Mammary epithelial cell (primary cell): ENCODE data around the gene BLTP2.

Experiments used
- EZH2 ChIP-seq: IDR thresholded peaks from 2 replicates; pipeline ENCODE4 v1.6.1; 2012; ENCODE audit warnings: low read length, inconsistent platforms, borderline replicate concordance
- TF ChIP-seq, protein P1 (sequence below), 2 donors: IDR thresholded peaks in 1 of 2; conservative IDR thresholded peaks in 1 of 2; 2 replicates each; pipeline ENCODE4 v1.5.1; 2011 to 2012; ENCODE audit warnings: inconsistent platforms in 2 of 2, low read length in 2 of 2, mild to moderate bottlenecking in 2 of 2, control low read depth in 1 of 2, low read depth in 1 of 2; ENCODE audit not compliant: insufficient read depth in 1 of 2; ENCODE audit errors: extremely low read depth in 1 of 2

DNA sequence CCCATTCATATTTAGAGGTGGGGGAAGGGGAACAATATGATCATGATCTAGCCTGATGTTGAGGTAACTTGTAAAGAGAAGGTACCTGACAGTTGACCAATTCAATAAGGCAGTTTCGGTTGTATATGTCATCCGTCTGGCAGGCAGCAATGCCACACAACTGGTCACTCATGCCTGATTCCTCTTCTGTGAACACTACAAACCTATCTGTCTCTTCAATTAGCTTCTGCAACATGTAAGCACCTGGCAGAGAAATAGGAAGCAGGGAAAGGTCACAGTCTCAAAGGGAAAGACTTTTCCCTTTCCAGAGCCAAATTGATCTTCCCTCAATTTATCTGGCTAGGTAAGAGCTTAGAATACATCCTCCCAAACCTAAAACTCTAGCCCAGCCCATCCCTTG is 20.8 kb downstream of the BLTP2 start:
- TF ChIP-seq, protein P1, sequence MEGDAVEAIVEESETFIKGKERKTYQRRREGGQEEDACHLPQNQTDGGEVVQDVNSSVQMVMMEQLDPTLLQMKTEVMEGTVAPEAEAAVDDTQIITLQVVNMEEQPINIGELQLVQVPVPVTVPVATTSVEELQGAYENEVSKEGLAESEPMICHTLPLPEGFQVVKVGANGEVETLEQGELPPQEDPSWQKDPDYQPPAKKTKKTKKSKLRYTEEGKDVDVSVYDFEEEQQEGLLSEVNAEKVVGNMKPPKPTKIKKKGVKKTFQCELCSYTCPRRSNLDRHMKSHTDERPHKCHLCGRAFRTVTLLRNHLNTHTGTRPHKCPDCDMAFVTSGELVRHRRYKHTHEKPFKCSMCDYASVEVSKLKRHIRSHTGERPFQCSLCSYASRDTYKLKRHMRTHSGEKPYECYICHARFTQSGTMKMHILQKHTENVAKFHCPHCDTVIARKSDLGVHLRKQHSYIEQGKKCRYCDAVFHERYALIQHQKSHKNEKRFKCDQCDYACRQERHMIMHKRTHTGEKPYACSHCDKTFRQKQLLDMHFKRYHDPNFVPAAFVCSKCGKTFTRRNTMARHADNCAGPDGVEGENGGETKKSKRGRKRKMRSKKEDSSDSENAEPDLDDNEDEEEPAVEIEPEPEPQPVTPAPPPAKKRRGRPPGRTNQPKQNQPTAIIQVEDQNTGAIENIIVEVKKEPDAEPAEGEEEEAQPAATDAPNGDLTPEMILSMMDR (conservative IDR thresholded peaks at IDR 0.05 in 1 of 2, IDR thresholded peaks at IDR 0.05 in 1 of 2; ENCODE audit: extremely low read depth in 1 of 2, insufficient read depth in 1 of 2, low read depth in 1 of 2, low read length in 2 of 2), result no peak
- no peak for TF ChIP-seq EZH2
